ENCODE data around the gene DCC. TPM values are rescaled to one million over a fixed set of nuclear protein-coding genes. Genes with fewer than 3 reads are reported as not detected.

DCC gene
- total and polyA plus RNA-seq, 2 experiments from 2014 or later: not detected

- Histone ChIP-seq H3K4me2 (ENCODE audit: unreplicated experiment) (no peak overlapping the region), H2AFZ (no peak overlapping the region), H3K4me1 (ENCODE audit: insufficient read depth) (no peaks in the 10 kb centered on the region), H3K27ac (no peak overlapping the region), H3K36me3 (ENCODE audit: low read depth) (no peaks in the 10 kb centered on the region), H3K9me3 (ENCODE audit: low read depth) (no peaks in the 10 kb centered on the region), H3K79me2 (ENCODE audit: insufficient read depth) (no peaks in the 10 kb centered on the region), H4K20me1 (ENCODE audit: insufficient read depth) (no peaks in the 10 kb centered on the region), H3K9ac (no peak overlapping the region), H3K27me3 (replicated peaks; ENCODE audit: insufficient read depth) (no peaks in the 10 kb centered on the region), H3K4me3 (no peak overlapping the region), H3K9me2 (ENCODE audit: insufficient read depth) (no peaks in the 10 kb centered on the region), H3F3A (ENCODE audit: insufficient read depth) (no peaks in the 10 kb centered on the region)
- WGBS, 2 experiments (ENCODE audit: low coverage in 1 of 2, low lambda C conversion rate in 2 of 2, missing lambda C conversion rate in 2 of 2): 7 to 14% methylated on average over 2 of the region's 2 CpGs
- no peak for TF ChIP-seq EZH2phosphoT487 (IDR thresholded peaks at IDR 0.05; ENCODE audit: insufficient read depth, low read depth)
- no peak for TF ChIP-seq EZH2 (IDR thresholded peaks at IDR 0.05; ENCODE audit: insufficient read depth, poor library complexity, severe bottlenecking)
- no peak for DNase-seq
- in situ Hi-C loops (cut with MboI): no loop called here
Measured at GRCh38 chr18:53080687-53081086, 740.7 kb downstream of the DCC start.

GRCh38 chr18:53093636-53094035 is 753.6 kb downstream of the DCC start:
- Histone ChIP-seq H3K9ac (no peak overlapping the region), H3K79me2 (ENCODE audit: insufficient read depth) (no peaks in the 10 kb centered on the region), H2AFZ (no peak overlapping the region), H4K20me1 (ENCODE audit: insufficient read depth) (no peaks in the 10 kb centered on the region), H3K4me3 (no peak overlapping the region), H3K9me2 (ENCODE audit: insufficient read depth) (no peaks in the 10 kb centered on the region), H3K36me3 (ENCODE audit: low read depth) (no peaks in the 10 kb centered on the region), H3K9me3 (ENCODE audit: low read depth) (no peaks in the 10 kb centered on the region), H3K4me1 (ENCODE audit: insufficient read depth) (no peaks in the 10 kb centered on the region), H3F3A (ENCODE audit: insufficient read depth) (no peaks in the 10 kb centered on the region), H3K27ac (no peak overlapping the region), H3K4me2 (ENCODE audit: unreplicated experiment) (no peak overlapping the region), H3K27me3 (replicated peaks; ENCODE audit: insufficient read depth) (no peaks in the 10 kb centered on the region)
- no peak for DNase-seq
- no peak for TF ChIP-seq EZH2 (IDR thresholded peaks at IDR 0.05; ENCODE audit: insufficient read depth, poor library complexity, severe bottlenecking)
- TF ChIP-seq EZH2phosphoT487 (IDR thresholded peaks at IDR 0.05; ENCODE audit: insufficient read depth, low read depth): no peak
- in situ Hi-C loops (cut with MboI): no loop called here
- 5 to 8% methylated on average over 5 of the region's 5 CpGs for WGBS, 2 experiments (ENCODE audit: low coverage in 1 of 2, low lambda C conversion rate in 2 of 2, missing lambda C conversion rate in 2 of 2)

DNA sequence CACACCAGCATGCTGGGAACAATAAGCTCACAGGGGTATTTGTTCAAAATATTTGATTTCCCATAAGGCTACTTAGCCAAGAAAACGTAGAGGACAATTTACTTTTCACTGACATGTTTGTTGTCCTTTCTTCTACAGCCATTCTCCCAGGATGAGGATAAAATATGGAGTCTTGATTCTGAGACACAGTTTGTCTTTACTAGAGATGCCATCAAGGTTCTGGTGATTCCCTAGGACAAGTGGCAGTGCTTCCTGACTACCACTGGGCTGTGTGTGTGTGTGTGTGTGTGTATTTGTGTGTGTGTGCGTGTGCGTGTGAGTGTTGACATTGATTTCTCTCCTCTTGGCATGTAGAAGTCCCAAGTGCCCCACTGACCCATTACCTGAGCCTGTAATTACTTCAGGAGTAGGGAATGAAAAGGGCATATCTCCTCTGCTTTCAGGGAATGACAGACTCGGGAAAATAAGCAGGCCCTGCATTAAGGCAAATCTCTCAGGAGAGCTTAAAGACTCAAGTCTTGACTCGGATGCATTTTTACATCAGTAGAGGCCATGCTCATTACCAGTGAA is 761.6 kb downstream of the DCC start:
- 14 to 22% methylated on average over 5 of the region's 5 CpGs for WGBS, 2 experiments (ENCODE audit: low coverage in 1 of 2, low lambda C conversion rate in 2 of 2, missing lambda C conversion rate in 2 of 2)
- Histone ChIP-seq H3K4me2 (ENCODE audit: unreplicated experiment) (no peak overlapping the region), H3K9ac (no peak overlapping the region), H3K9me3 (ENCODE audit: low read depth) (no peaks in the 10 kb centered on the region), H3K27ac (no peak overlapping the region), H3K4me3 (no peak overlapping the region), H3K9me2 (ENCODE audit: insufficient read depth) (no peaks in the 10 kb centered on the region), H2AFZ (no peak overlapping the region), H3F3A (ENCODE audit: insufficient read depth) (no peaks in the 10 kb centered on the region), H3K27me3 (replicated peaks; ENCODE audit: insufficient read depth) (no peaks in the 10 kb centered on the region), H3K36me3 (ENCODE audit: low read depth) (no peaks in the 10 kb centered on the region), H3K79me2 (ENCODE audit: insufficient read depth) (no peaks in the 10 kb centered on the region), H3K4me1 (ENCODE audit: insufficient read depth) (no peaks in the 10 kb centered on the region), H4K20me1 (ENCODE audit: insufficient read depth) (no peaks in the 10 kb centered on the region)
- no peak for DNase-seq
- in situ Hi-C loops (cut with MboI): no loop called here
- TF ChIP-seq EZH2phosphoT487 (IDR thresholded peaks at IDR 0.05; ENCODE audit: insufficient read depth, low read depth) (no peak), EZH2 (IDR thresholded peaks at IDR 0.05; ENCODE audit: insufficient read depth, poor library complexity, severe bottlenecking) (no peak)

DNA sequence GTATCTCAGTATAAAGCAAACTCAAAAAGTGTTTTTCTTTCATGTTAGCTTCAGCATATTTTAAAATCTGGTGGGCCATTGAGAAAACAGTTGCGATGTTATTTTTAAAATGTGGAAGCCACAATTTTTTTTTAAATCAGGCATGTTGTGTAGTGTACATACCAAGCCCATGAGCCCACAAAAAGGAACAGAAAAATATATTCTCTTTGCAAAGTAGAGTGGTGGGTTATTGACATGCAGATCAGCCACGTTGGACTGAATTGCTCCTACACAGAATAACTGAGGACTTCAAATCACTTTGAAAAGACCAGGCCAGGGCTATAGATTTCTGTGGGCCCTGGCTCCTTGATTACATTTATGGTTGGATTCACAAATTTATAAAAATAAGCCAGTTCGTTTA is 774.4 kb downstream of the DCC start:
- TF ChIP-seq EZH2phosphoT487 (IDR thresholded peaks at IDR 0.05; ENCODE audit: insufficient read depth, low read depth) (no peak), EZH2 (IDR thresholded peaks at IDR 0.05; ENCODE audit: insufficient read depth, poor library complexity, severe bottlenecking) (no peak)
- in situ Hi-C loops (cut with MboI): no loop called here

More for the DNA sequence above, 774.4 kb downstream of the DCC start:
- H2AFZ ChIP-seq: no peak overlapping the region
- no peaks in the 10 kb centered on the region for H3K9me3 ChIP-seq (ENCODE audit: low read depth)
- WGBS, 2 experiments (ENCODE audit: low coverage in 1 of 2, low lambda C conversion rate in 2 of 2, missing lambda C conversion rate in 2 of 2): 17 to 20% methylated on average over 3 of the region's 3 CpGs
- no peaks in the 10 kb centered on the region for H4K20me1 ChIP-seq (ENCODE audit: insufficient read depth)
- no peak for DNase-seq
- no peaks in the 10 kb centered on the region for H3F3A ChIP-seq (ENCODE audit: insufficient read depth)
- no peaks in the 10 kb centered on the region for H3K9me2 ChIP-seq (ENCODE audit: insufficient read depth)
- no peaks in the 10 kb centered on the region for H3K4me1 ChIP-seq (ENCODE audit: insufficient read depth)
- H3K27ac ChIP-seq: no peak overlapping the region
- no peak overlapping the region for H3K9ac ChIP-seq
- H3K27me3 ChIP-seq (replicated peaks; ENCODE audit: insufficient read depth): no peaks in the 10 kb centered on the region
- no peaks in the 10 kb centered on the region for H3K36me3 ChIP-seq (ENCODE audit: low read depth)
- no peak overlapping the region for H3K4me3 ChIP-seq
- H3K4me2 ChIP-seq (ENCODE audit: unreplicated experiment): no peak overlapping the region
- no peaks in the 10 kb centered on the region for H3K79me2 ChIP-seq (ENCODE audit: insufficient read depth)
